ENCODE measurements around the gene HIF1AN.
"Not testable (repeated sequence)": the region's sequence is repeated elsewhere in the genome, so short reads cannot be mapped to it uniquely, and the experiment has no call there.

Gene HIF1AN

DNA sequence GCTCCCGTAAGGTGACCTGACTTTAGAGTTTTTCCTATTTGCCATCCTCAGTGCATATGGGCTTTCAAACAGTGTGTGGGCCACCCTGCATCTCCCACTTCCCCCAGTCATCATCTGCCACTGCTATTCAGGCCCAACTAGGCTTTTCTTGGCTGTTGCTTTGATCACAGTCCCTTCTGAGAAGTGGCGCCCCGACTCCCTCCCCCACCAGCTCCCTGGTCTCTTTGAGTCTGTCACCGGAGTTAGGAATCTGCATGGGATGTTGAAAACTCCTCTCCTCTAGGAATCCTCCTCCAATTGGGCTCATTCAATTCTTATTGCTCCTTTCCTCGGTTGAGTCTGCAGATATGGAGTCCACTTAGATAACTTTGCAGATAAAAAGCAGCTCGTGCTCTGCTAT lies 32.1 kb downstream of the HIF1AN start:
- no peak for DNase-seq

DNA sequence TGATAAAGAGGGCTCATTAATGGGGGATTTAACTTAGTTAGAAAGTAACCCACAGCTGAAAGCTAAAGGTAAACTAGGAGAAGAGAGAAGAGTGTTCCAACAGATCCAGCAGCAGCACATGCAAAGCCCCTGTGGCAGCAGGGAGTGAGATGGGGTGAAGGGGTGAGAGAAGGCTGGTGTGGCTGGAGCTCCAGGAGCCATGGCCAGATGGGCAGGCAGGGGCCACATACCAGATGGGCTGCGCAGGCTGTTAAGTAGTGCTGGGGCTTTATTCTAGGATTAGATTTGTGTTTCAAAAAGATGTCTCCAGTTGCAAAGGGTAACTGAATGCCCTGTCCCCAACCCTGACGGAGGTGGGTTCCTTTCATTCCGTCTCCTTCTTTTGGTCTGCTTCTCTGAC lies 33.2 kb downstream of the HIF1AN start:
- no peak for DNase-seq

DNA sequence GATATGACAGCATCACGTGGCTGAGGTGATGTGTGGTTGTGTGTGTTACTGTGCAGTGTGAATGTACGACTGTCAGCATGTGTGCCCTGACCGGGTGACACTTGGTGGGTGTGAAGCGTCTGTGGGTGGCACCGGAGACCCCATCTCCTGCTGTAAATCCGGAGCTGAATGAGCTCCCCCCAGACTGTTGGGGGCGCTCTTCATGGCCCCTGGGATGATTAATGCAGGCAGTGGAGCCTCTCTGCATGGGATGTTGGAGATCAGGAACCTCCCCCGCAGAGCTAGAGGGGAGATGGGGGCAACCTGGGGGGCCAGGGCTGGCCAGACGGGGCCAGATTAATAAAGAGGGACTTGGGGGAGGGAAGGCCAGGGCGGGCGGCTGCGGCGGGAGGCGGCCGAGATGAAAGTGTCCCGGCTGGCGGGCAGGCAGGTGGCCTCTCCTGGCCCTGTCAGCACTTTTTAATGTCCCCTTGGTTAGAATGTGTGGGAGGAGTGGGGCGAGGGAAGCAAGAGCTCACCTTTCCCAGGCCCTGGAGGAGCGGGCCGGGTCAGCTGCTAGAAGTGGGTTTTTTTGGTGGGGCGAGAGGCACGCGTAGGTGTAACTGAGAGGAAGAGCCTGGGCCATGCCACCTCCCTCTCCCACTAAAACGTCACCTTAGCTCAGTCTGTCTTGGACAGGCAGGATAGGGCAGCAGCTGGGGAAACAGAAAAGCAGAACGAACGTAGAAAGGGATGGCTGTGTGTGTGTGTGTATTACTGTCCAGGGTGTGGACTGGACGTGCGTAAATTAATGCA lies 34.1 kb downstream of the HIF1AN start:
- no peak for DNase-seq

DNA sequence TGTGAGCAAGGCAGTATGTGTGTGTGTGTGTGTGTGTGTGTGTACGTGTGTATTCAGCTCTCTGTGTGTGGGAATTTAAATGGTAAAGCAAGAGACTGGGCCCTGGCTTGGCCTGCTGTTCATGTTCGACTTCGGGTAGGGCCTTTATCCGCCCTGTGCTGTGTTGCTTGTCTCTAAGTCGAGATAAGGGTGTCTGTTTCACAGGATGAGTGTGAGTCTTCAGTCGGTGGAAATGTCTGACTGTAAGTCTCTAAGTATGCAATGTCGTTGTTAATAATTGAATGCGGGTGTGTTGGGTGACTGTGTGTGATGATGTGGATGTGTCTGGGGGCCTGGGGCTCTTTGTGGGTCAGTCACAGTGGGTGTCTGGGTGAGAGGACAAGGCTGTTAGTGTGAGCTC lies 34.8 kb downstream of the HIF1AN start:
- no peak for DNase-seq

DNA sequence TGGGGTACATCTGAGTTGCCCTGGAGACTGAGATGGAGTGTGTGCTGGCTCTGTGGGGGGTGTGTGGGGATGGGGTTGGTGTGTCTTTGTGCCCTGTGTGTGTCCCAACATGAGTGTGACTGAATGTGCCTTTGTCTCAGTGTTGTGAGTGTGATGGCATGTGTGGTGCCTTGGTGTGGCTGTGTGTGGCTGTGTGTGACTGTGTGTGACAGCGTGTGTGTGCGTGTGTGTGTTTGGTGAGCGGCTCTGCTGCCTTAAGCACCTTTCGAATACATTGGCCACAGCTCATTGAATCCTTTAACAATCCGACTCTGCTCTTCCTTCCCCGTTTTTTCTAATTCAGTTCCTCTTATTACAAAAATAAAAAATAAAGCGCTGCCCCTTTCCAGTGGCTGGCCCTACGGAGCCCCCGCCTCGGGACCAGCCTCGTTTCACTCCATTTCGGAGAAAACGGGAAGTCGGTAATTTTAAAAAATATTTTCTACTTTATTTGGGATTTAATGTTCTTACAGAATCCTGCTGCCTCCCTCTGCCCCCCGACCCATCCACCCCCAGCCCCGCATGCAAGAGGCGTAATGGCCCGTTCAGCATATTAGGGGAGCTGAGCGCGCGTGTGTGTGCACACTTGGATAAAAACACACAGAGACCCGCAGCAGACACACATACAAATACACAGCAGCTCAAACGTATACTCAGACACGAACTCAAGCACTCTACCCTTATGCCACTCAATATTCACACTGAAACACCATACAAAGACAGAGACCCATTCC lies 35.5 kb downstream of the HIF1AN start:
- no peak for DNase-seq

DNA sequence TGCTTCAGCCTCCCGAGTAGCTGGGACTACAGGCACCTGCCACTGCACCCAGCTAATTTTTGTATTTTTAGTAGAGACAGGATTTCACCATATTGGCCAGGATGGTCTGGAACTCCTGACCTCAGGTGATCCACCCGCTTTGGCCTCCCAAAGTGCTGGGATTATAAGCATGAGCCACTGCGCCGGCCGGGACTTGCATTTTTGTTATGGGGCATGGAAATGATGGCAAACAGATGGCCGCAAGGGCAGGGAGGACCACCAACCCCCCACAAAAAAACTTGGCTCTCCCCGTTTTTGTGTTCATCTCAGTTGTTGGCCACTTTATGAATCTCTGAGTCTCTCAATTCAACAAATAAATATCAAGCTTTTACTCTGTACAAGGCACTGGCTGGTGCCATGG lies 39.4 kb downstream of the HIF1AN start:
- DNase-seq: not testable (repeated sequence)

- no peak for DNase-seq
These were observed 40.0 kb downstream of the HIF1AN start for GRCh38 chr10:100575585-100576281.

- DNase-seq: no peak
These were observed 40.5 kb downstream of the HIF1AN start for GRCh38 chr10:100576282-100576635.

DNA sequence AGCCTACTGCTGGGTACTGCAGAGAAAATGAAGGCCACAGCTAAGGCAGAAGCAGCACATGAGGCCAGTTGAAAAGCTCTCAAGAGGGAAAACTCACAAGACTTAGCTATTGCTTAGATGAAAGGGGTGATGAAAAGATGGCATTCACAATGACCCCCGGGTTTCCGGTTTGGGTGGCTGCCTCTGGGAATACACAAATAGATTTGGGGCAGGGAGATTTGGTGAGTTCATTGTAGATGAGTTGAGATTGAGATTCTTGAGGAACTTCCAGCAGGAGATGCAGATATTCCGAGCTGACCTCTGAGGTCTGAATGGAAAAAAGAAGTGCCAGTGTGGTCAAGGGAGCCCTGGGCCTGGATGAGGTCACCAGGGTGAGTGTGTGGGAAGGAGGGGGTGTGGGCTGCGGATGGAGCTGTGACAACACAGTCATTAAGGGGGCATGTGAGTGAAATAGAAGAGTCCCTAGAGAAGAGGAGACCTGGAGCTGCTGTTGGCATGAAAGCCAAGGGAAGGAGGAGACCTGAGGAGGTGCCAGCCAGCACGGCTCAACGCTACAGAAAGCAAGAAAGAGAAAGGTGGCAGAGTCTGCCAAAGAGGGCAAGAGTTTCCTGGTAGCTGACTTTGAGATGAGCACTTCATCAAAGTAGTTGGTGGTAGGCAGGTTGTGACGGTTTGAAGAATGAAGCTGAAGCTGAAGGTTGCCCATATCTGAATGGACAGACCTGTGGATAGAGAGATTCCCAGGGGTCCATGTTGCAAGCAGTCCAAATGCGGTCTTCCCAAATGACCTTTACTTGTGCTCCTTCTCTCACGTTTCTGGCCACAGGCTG lies 43.7 kb downstream of the HIF1AN start:
- no peak for DNase-seq

DNA sequence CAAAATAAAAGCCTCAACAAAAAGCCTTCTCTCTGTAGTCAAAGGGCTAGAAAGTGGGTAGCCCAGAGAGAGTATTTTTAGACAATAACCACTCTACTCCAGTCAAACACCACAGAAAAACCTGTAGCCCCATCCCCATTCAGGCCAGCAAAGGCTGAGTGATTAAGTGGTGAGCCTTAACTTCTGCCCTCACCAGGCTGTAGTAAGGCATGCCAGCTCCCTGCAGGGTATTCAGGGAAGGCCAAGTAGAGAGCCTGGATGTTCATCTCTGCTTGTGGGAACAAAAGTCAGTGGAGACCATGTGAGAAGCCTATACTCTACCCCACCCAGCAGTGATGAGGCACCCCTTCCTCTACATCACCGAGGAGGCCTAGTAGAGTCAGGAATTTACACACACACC lies 51.2 kb downstream of the HIF1AN start:
- DNase-seq: no peak

DNA sequence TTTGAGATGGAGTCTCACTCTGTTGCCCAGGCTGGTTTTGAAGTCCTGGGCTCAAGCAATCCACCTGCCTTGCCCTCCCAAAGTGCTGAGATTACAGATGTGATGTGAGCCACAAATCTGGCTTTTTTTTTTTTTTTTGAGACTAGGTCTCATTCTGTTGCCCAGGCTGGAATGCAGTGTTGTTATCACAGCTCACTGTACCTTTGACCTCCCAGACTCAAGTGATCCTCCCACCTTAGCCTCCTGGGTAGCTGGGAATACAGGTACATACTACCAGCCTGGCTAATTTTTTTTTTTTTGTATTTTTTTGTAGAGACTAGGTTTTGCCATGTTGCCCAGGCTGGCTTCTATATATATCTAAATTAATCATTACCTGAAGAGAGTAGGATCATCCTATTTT lies 62.4 kb downstream of the HIF1AN start:
- DNase-seq: no peak

- no peak for DNase-seq
These were observed 64.5 kb downstream of the HIF1AN start for GRCh38 chr10:100600218-100600617.

GRCh38 chr10:100607439-100607838 lies 71.7 kb downstream of the HIF1AN start:
- no peak for DNase-seq

Measured in NCI-H1092 treated with DMSO at 0.1 percent for 48 hours (cell line).